AG10803 (cell line): Measurements from ENCODE around the gene L2HGDH.

ENCODE experiments used
- DNase-seq: peaks from one replicate; pipeline ENCODE4 v3.0.0; 2010; ENCODE audit warnings: low read depth
- H3K4me3 ChIP-seq: 2 replicates; pipeline ENCODE4 v1.5.1; 2011; ENCODE audit warnings: mild to moderate bottlenecking, low read length, control low read depth
- CTCF ChIP-seq: conservative IDR thresholded peaks from 2 replicates; pipeline ENCODE4 v1.5.1; 2011; ENCODE audit warnings: mild to moderate bottlenecking, low read length, control low read depth, inconsistent platforms

Gene L2HGDH

GRCh38 chr14:50198499-50198898 is 113.5 kb downstream of the L2HGDH start:
- no peak overlapping the region for H3K4me3 ChIP-seq
- no peak for DNase-seq
- no peak for TF ChIP-seq CTCF

GRCh38 chr14:50191499-50191898 is 120.5 kb downstream of the L2HGDH start:
- no peak for DNase-seq
- TF ChIP-seq CTCF = no peak

More at GRCh38 chr14:50191499-50191898, 120.5 kb downstream of the L2HGDH start:
- H3K4me3 ChIP-seq = no peak overlapping the region
